Fibroblast of mammary gland (primary cell): ENCODE results near the gene KIF6.

Source experiments
- DNase-seq: peaks from one replicate; pipeline ENCODE4 v3.0.0-alpha.2; 2010; ENCODE audit warnings: low read depth
- H3K4me3 ChIP-seq: 2 replicates; pipeline ENCODE4 v1.5.1; 2011; ENCODE audit warnings: low read depth, mild to moderate bottlenecking, low read length, moderate library complexity; ENCODE audit not compliant: control insufficient read depth
- CTCF ChIP-seq: conservative IDR thresholded peaks from 2 replicates; pipeline ENCODE4 v1.5.1; 2011; ENCODE audit warnings: low read depth, low read length, inconsistent platforms; ENCODE audit not compliant: control insufficient read depth, insufficient read depth

The KIF6 gene

DNA sequence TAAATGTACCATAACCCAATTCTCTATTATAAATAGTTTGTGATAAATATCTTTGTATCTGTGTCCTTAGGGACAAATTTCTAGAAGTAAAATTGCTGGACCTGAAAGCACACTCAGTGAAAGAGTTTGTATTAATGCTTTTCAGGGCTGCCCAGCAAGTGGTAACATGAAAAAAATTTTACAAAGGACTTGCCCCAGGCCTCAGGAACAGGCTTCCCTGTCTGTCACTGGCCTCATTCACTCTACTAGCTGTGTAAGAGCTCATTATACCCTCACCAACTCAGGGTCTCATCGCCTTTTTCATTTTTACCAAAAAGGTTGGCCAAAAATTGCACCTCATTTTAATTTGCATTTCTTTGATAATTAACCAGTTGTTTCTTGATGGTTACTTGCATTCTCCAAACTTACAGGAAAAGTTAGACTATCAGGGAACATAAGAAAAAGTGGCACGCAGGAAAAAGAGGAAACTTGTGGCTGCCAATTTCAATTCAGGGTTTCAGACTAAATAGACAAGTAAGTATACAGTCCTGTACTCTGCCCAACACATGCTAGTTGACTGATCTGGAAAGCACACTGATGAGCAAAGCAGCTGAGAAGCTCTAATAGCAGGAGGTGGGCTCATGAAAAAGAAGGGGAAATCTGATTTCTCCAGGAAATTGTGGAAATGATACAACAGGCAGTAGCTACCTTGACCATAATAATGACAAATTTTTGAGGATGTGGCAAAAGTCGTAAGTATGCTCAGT lies 161.5 kb downstream of the KIF6 start:
- no peak for TF ChIP-seq CTCF

GRCh38 chr6:39561536-39562266 lies 163.5 kb downstream of the KIF6 start:
- H3K4me3 ChIP-seq = no peak overlapping the region
- no peak for DNase-seq
- no peak for TF ChIP-seq CTCF

More for the DNA sequence above, 161.5 kb downstream of the KIF6 start:
- DNase-seq = no peak
- no peak overlapping the region for H3K4me3 ChIP-seq

DNA sequence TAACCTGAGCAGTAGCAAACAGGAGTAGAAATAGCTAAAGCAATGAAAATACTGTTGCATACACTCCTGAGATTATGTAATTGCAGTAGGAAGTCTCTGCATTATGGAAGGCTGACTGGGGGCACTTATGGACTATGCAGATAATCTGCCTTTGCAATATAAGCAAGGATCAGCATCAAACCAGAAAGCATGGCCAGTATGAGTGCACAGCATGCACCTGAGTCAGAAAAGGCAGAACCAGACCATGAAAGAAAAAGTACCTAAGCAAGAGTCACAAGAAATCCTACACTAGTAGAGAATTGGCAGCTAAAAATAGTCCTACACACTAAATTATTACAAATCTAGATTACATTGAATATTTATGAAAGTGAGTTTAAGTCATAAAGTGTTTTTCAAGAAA lies 164.3 kb downstream of the KIF6 start:
- DNase-seq = no peak
- TF ChIP-seq CTCF = no peak
- H3K4me3 ChIP-seq = no peak overlapping the region

- DNase-seq = no peak
- no peak for TF ChIP-seq CTCF
- H3K4me3 ChIP-seq = no peak overlapping the region
Measured at GRCh38 chr6:39558591-39559190, 166.5 kb downstream of the KIF6 start.

DNA sequence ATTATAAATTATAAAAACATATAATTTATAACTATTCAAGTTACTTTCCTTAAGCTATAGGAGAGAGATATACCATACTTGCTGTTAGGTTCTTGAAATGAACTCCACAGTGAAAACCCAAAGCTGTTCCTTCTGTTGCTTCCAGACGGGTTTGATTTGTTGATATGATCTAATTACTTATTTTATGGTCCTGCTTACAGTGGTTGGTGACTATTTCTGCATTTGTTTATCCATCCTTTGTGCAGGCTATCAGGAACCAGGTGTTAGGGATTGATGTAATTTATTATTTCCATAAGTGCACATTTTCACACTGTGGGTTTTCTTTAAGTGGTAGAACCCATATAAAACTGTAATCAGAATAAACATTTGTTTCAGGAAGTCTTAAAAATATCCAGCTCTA lies 167.1 kb downstream of the KIF6 start:
- no peak for TF ChIP-seq CTCF
- no peak for DNase-seq
- H3K4me3 ChIP-seq = no peak overlapping the region

- no peak for TF ChIP-seq CTCF
- H3K4me3 ChIP-seq = no peak overlapping the region
- DNase-seq = no peak
Measured at GRCh38 chr6:39555136-39555535, 170.1 kb downstream of the KIF6 start.
